ENCODE measurements around the gene EN2. TPM values are rescaled to one million over a fixed set of nuclear protein-coding genes. Genes with fewer than 3 reads are reported as not detected.

Gene EN2
- total RNA-seq, 1 experiment from 2014 or later: 0.07 TPM

GRCh38 chr7:155489862-155490696, 32.1 kb downstream of the EN2 start:
- Histone ChIP-seq H3K79me2 (ENCODE audit: insufficient read depth, low read length) (no peaks in the 10 kb centered on the region), H2BK120ac (ENCODE audit: low read depth, low read length, poor library complexity, severe bottlenecking) (no peak overlapping the region), H3K4ac (ENCODE audit: low read depth, low read length) (no peak overlapping the region), H3K18ac (ENCODE audit: insufficient read length, low read depth, low read length) (no peak overlapping the region), H2BK20ac (ENCODE audit: low read depth, low read length, poor library complexity, severe bottlenecking) (no peak overlapping the region), H2AK5ac (ENCODE audit: insufficient read length, low read length) (no peak overlapping the region), H3K9me3 (ENCODE audit: control insufficient read depth, low read depth, low read length) (no peaks in the 10 kb centered on the region), H4K20me1 (ENCODE audit: control insufficient read depth, insufficient read depth, insufficient read length) (no peaks in the 10 kb centered on the region), H3K27me3 (ENCODE audit: insufficient read depth, low read length) (peaks cover 4% of the 10 kb centered on the region; the same call in 1 of the 2 replicates), H3K56ac (ENCODE audit: insufficient read length, low read depth, low read length) (no peak overlapping the region), H2BK12ac (ENCODE audit: insufficient read length, low read depth, low read length) (no peak overlapping the region), H4K91ac (ENCODE audit: insufficient read length, low read depth, low read length) (no peak overlapping the region), H2BK5ac (ENCODE audit: insufficient read length, low read length) (no peak overlapping the region), H3K23ac (ENCODE audit: insufficient read length, low read depth, low read length) (no peak overlapping the region), H3K4me1 (ENCODE audit: insufficient read depth, low read length) (no peaks in the 10 kb centered on the region), H2BK15ac (ENCODE audit: low read depth, low read length) (no peak overlapping the region), H4K5ac (ENCODE audit: insufficient read length, low read depth, low read length) (no peak overlapping the region), H3K79me1 (ENCODE audit: insufficient read depth, low read depth, low read length, poor library complexity, severe bottlenecking) (no peaks in the 10 kb centered on the region), H3T11ph (ENCODE audit: low read length) (no peak overlapping the region), H3K27ac (ENCODE audit: insufficient read length, low read depth, low read length) (no peak overlapping the region), H3K14ac (ENCODE audit: insufficient read depth, low read length) (no peak overlapping the region), H3K9ac (ENCODE audit: extremely low read depth, insufficient read length, low read length) (no peak overlapping the region), H3K23me2 (ENCODE audit: insufficient read length, low read depth, low read length, poor library complexity, severe bottlenecking) (peaks cover 6% of the 10 kb centered on the region), H3K4me2 (ENCODE audit: insufficient read depth, insufficient read length, low read length) (peak overlapping the region; percentile 60), H4K8ac (replicated peaks; ENCODE audit: insufficient read length, low read depth, low read length) (no peak overlapping the region), H2AFZ (ENCODE audit: low read length) (no peak overlapping the region)
- 0 out of 7 replicates have a peak overlapping the region, but pooled peaks of 1 of the 3 experiments have one; percentile 52 for H3K27ac Mint-ChIP-seq
- H3K27me3 Mint-ChIP-seq (ENCODE audit: low read depth): peaks cover 100% of the 10 kb centered on the region
- WGBS (ENCODE audit: extremely low coverage, insufficient read length, low lambda C conversion rate): no CpG with 5 or more reads among the region's 32 CpGs
- peak; percentile 61 for DNase-seq
- H3K9me3 Mint-ChIP-seq: peaks cover 0 to 2% of the 10 kb centered on the region in 2 experiments; a peak in 3 of 5 replicates
- H3K4me1 Mint-ChIP-seq: peaks cover 17 to 21% of the 10 kb centered on the region in 2 experiments
- no peak for TF ChIP-seq CTCF (conservative IDR thresholded peaks at IDR 0.05)
- H3K4me3 Mint-ChIP-seq: peak overlapping the region; percentile 40 to 57; a peak in 4 of 5 replicates
- no peaks in the 10 kb centered on the region; a peak in 1 of 7 replicates for H3K36me3 Mint-ChIP-seq (ENCODE audit: insufficient read depth in 1 of 3, low read depth in 3 of 3)
